WTC11 (cell line): Measurements from ENCODE around the gene ITPR2.
"Not testable (repeated sequence)": the region's sequence is repeated elsewhere in the genome, so short reads cannot be mapped to it uniquely, and the experiment has no call there.

Source experiments
- JUN ChIP-seq: sonication (generic); formaldehyde crosslinking; IDR thresholded peaks from 2 replicates; pipeline ENCODE4 v1.8.0; 2023; ENCODE audit warnings: mild to moderate bottlenecking, missing genetic modification reagents
- MXD4 ChIP-seq: fragments of 250-450 bp; sonication (Bioruptor Pico); IDR thresholded peaks from 2 replicates; pipeline ENCODE4 v1.8.0; 2021; ENCODE audit warnings: mild to moderate bottlenecking, moderate library complexity, borderline replicate concordance
- NFYB ChIP-seq: sonication (generic); formaldehyde crosslinking; conservative IDR thresholded peaks from 2 replicates; pipeline ENCODE4 v1.8.0; 2022; ENCODE audit warnings: low read depth, missing genetic modification reagents
- NR2C2 ChIP-seq: sonication (generic); formaldehyde crosslinking; IDR thresholded peaks from 2 replicates; pipeline ENCODE4 v1.8.0; 2022; ENCODE audit warnings: mild to moderate bottlenecking, missing genetic modification reagents
- TCF7 ChIP-seq: sonication (generic); formaldehyde crosslinking; IDR thresholded peaks from 2 replicates; pipeline ENCODE4 v1.8.0; 2022; ENCODE audit warnings: mild to moderate bottlenecking, low read depth, missing genetic modification reagents, moderate library complexity
- TP53 ChIP-seq: sonication (generic); formaldehyde crosslinking; IDR thresholded peaks from 2 replicates; pipeline ENCODE4 v1.8.1; 2023; ENCODE audit warnings: mild to moderate bottlenecking, missing genetic modification reagents
- TF ChIP-seq, protein P1 (sequence below): sonication (generic); formaldehyde crosslinking; IDR thresholded peaks from 2 replicates; pipeline ENCODE4 v1.8.1; 2023; ENCODE audit warnings: mild to moderate bottlenecking, missing genetic modification reagents, moderate library complexity
- TF ChIP-seq, protein P2 (sequence below): fragments of 200-600 bp; IDR thresholded peaks from 2 replicates; pipeline ENCODE4 v1.8.0; 2022; ENCODE audit warnings: antibody characterized with exemption
- TF ChIP-seq, protein P3 (sequence below): sonication (generic); formaldehyde crosslinking; IDR thresholded peaks from 2 replicates; pipeline ENCODE4 v1.8.1; 2022; ENCODE audit warnings: low read depth, missing genetic modification reagents, borderline replicate concordance
- TF ChIP-seq, protein P4 (sequence below): fragments of 250-450 bp; sonication (Bioruptor Pico); IDR thresholded peaks from 2 replicates; pipeline ENCODE4 v1.9.0; 2021; ENCODE audit warnings: mild to moderate bottlenecking, borderline replicate concordance

DNA sequence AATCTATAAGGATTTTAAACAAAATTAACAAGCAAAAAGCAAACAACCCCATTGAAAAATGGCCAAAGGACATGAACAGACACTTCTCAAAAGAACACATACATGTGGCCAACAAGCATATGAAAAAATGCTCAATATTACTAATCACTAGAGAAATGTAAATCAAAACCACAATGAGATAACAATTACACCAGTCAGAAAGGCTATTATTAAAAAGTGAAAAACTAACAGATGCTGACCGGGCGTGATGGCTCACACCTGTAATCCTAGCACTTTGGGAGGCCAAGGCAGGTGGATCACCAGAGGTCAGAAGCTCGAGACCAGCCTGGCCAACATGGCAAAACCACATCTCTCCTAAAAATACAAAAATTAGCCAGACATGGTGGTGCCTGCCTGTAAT lies 315.7 kb downstream of the ITPR2 start:
- TF ChIP-seq, protein P1, sequence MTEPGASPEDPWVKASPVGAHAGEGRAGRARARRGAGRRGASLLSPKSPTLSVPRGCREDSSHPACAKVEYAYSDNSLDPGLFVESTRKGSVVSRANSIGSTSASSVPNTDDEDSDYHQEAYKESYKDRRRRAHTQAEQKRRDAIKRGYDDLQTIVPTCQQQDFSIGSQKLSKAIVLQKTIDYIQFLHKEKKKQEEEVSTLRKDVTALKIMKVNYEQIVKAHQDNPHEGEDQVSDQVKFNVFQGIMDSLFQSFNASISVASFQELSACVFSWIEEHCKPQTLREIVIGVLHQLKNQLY (CRISPR knock-in tag), result not testable (repeated sequence)
- not testable (repeated sequence) for TF ChIP-seq MXD4 (CRISPR knock-in tag); NR2C2; JUN; TP53 (CRISPR knock-in tag); NFYB (CRISPR knock-in tag); TCF7 (CRISPR knock-in tag)
- TF ChIP-seq, protein P2, sequence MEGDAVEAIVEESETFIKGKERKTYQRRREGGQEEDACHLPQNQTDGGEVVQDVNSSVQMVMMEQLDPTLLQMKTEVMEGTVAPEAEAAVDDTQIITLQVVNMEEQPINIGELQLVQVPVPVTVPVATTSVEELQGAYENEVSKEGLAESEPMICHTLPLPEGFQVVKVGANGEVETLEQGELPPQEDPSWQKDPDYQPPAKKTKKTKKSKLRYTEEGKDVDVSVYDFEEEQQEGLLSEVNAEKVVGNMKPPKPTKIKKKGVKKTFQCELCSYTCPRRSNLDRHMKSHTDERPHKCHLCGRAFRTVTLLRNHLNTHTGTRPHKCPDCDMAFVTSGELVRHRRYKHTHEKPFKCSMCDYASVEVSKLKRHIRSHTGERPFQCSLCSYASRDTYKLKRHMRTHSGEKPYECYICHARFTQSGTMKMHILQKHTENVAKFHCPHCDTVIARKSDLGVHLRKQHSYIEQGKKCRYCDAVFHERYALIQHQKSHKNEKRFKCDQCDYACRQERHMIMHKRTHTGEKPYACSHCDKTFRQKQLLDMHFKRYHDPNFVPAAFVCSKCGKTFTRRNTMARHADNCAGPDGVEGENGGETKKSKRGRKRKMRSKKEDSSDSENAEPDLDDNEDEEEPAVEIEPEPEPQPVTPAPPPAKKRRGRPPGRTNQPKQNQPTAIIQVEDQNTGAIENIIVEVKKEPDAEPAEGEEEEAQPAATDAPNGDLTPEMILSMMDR, result not testable (repeated sequence)
- TF ChIP-seq, protein P3, sequence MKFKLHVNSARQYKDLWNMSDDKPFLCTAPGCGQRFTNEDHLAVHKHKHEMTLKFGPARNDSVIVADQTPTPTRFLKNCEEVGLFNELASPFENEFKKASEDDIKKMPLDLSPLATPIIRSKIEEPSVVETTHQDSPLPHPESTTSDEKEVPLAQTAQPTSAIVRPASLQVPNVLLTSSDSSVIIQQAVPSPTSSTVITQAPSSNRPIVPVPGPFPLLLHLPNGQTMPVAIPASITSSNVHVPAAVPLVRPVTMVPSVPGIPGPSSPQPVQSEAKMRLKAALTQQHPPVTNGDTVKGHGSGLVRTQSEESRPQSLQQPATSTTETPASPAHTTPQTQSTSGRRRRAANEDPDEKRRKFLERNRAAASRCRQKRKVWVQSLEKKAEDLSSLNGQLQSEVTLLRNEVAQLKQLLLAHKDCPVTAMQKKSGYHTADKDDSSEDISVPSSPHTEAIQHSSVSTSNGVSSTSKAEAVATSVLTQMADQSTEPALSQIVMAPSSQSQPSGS (CRISPR knock-in tag), result not testable (repeated sequence)
- TF ChIP-seq, protein P4, sequence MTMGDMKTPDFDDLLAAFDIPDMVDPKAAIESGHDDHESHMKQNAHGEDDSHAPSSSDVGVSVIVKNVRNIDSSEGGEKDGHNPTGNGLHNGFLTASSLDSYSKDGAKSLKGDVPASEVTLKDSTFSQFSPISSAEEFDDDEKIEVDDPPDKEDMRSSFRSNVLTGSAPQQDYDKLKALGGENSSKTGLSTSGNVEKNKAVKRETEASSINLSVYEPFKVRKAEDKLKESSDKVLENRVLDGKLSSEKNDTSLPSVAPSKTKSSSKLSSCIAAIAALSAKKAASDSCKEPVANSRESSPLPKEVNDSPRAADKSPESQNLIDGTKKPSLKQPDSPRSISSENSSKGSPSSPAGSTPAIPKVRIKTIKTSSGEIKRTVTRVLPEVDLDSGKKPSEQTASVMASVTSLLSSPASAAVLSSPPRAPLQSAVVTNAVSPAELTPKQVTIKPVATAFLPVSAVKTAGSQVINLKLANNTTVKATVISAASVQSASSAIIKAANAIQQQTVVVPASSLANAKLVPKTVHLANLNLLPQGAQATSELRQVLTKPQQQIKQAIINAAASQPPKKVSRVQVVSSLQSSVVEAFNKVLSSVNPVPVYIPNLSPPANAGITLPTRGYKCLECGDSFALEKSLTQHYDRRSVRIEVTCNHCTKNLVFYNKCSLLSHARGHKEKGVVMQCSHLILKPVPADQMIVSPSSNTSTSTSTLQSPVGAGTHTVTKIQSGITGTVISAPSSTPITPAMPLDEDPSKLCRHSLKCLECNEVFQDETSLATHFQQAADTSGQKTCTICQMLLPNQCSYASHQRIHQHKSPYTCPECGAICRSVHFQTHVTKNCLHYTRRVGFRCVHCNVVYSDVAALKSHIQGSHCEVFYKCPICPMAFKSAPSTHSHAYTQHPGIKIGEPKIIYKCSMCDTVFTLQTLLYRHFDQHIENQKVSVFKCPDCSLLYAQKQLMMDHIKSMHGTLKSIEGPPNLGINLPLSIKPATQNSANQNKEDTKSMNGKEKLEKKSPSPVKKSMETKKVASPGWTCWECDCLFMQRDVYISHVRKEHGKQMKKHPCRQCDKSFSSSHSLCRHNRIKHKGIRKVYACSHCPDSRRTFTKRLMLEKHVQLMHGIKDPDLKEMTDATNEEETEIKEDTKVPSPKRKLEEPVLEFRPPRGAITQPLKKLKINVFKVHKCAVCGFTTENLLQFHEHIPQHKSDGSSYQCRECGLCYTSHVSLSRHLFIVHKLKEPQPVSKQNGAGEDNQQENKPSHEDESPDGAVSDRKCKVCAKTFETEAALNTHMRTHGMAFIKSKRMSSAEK (CRISPR knock-in tag), result not testable (repeated sequence)
